ENCODE data around the gene FEV.
A peak's percentile ranks its signal among the peaks of the same experiment; 100 is the strongest.

FEV gene

DNA sequence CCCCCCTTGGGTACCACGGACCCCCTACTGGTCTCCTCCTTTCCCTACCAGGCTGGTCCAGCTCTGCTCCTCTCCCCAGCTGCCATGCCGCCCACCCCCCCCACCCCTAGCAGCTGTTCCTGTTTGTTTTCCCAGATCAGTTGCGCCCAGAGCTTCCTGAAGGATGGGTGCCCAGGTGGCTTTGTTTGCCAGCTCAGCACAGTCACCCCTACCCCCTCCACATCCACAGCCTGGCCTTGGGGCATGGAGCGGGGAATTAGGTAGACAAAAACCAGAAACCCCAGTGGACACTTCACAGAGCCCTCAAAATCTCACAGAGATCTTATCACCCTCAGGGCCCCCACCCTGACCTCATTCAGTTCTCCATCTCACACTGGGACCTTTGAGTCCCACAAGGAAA lies 12.0 kb upstream of the FEV start:
- TF ChIP-seq, protein P1, sequence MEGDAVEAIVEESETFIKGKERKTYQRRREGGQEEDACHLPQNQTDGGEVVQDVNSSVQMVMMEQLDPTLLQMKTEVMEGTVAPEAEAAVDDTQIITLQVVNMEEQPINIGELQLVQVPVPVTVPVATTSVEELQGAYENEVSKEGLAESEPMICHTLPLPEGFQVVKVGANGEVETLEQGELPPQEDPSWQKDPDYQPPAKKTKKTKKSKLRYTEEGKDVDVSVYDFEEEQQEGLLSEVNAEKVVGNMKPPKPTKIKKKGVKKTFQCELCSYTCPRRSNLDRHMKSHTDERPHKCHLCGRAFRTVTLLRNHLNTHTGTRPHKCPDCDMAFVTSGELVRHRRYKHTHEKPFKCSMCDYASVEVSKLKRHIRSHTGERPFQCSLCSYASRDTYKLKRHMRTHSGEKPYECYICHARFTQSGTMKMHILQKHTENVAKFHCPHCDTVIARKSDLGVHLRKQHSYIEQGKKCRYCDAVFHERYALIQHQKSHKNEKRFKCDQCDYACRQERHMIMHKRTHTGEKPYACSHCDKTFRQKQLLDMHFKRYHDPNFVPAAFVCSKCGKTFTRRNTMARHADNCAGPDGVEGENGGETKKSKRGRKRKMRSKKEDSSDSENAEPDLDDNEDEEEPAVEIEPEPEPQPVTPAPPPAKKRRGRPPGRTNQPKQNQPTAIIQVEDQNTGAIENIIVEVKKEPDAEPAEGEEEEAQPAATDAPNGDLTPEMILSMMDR (IDR thresholded peaks at IDR 0.05) = no peak
- Histone ChIP-seq H2AFZ (no peak overlapping the region), H3K4me2 (ENCODE audit: low read length) (no peak overlapping the region), H3K4me1 (peaks cover 40% of the 10 kb centered on the region), H3K4me3 (ENCODE audit: low read depth, low read length) (no peak overlapping the region), H3K79me2 (no peaks in the 10 kb centered on the region), H3K9me3 (ENCODE audit: control insufficient read depth, low read length) (no peaks in the 10 kb centered on the region), H3K36me3 (ENCODE audit: control insufficient read depth, insufficient read depth, low read length) (no peaks in the 10 kb centered on the region), H3K27ac (no peak overlapping the region), H3K27me3 (ENCODE audit: control insufficient read depth, insufficient read depth, low read length) (no peaks in the 10 kb centered on the region), H3K9ac (no peak overlapping the region)

DNA sequence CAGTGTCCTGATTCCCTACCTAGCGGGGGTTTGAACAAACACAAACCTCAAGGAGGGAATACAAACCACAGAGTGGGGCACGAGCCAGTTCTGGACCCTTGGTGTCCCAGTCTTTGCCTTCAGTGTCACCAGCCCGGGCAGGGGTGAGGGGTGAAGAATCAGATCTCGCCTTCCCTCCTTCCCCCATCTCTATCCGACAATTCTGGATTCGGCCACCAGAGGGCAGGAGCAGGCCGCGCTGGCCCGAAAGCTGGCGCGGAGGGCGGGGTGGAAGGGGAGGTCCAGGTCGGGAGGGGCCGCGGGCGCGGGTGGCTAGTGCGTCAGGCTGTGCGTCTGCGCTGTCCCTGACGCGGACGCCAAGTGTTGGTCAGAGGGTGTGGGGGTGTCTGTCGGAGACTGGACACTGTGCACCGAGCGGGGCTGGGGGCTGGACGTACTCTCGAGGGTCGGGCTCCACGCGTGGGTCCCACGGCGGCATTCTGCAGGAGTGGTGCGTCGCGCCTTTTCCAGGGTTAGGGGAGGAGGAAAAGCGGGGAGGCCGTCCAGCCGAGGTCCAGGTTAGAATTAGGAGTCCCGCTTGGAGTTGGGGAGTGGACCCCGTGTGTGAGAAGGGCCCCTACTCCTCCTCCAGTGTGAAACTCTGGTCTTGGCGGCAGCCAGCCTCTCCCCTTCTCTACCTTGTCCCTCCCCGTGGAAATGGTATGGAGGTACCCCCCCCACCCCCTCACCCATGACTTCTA lies 11.2 kb upstream of the FEV start:
- Histone ChIP-seq H3K9ac (peak overlapping the region; percentile 21), H3K27ac (peak overlapping the region; percentile 59), H3K4me3 (ENCODE audit: low read depth, low read length) (peak overlapping the region; percentile 3)

DNA sequence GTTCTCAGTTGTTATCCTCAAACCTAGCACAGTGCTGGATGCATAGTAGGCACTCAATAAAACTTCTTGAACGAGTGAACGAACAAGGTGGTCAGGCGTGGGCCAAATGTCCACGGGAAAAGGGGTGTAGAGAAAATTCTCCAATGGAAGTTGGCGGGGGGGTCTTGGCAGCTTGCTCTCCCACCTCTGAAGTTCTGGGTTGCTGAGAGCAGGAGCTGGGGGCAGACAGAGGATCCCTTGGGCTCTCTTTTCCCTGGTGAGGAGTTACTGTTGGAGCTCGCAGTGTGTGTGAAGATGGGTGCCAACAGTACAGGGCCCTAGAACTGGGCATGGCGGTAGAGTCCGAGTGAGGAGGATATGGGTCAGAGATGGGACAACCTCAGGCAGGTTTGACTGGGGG lies 10.6 kb upstream of the FEV start:
- Histone ChIP-seq H3K27ac (no peak overlapping the region), H2AFZ (peak overlapping the region; percentile 89), H3K4me3 (ENCODE audit: low read depth, low read length) (no peak overlapping the region), H3K9me3 (ENCODE audit: control insufficient read depth, low read length) (no peaks in the 10 kb centered on the region), H3K4me1 (peaks cover 39% of the 10 kb centered on the region), H3K79me2 (no peaks in the 10 kb centered on the region), H3K36me3 (ENCODE audit: control insufficient read depth, insufficient read depth, low read length) (no peaks in the 10 kb centered on the region), H3K27me3 (ENCODE audit: control insufficient read depth, insufficient read depth, low read length) (peaks cover under 1% of the 10 kb centered on the region), H3K9ac (no peak overlapping the region), H3K4me2 (ENCODE audit: low read length) (no peak overlapping the region)
- TF ChIP-seq, protein P1 (IDR thresholded peaks at IDR 0.05) = no peak

More for the DNA sequence above, 11.2 kb upstream of the FEV start:
- TF ChIP-seq, protein P1 (IDR thresholded peaks at IDR 0.05) = peak; percentile 96
- Histone ChIP-seq H2AFZ (peak overlapping the region; percentile 89), H3K79me2 (no peaks in the 10 kb centered on the region), H3K4me1 (peaks cover 40% of the 10 kb centered on the region), H3K27me3 (ENCODE audit: control insufficient read depth, insufficient read depth, low read length) (no peaks in the 10 kb centered on the region), H3K9me3 (ENCODE audit: control insufficient read depth, low read length) (no peaks in the 10 kb centered on the region), H3K4me2 (ENCODE audit: low read length) (peak overlapping the region; percentile 64), H3K36me3 (ENCODE audit: control insufficient read depth, insufficient read depth, low read length) (no peaks in the 10 kb centered on the region)

- H3K36me3 ChIP-seq (ENCODE audit: control insufficient read depth, insufficient read depth, low read length) = no peaks in the 10 kb centered on the region
- peaks cover 26% of the 10 kb centered on the region for H3K4me1 ChIP-seq
- TF ChIP-seq, protein P1 (IDR thresholded peaks at IDR 0.05) = no peak
- peak within 1 kb of the TSS; percentile 50 for H3K4me3 ChIP-seq (ENCODE audit: low read depth, low read length)
- peak within 1 kb of the TSS; percentile 84 for H3K4me2 ChIP-seq (ENCODE audit: low read length)
- no peaks in the 10 kb centered on the region for H3K9me3 ChIP-seq (ENCODE audit: control insufficient read depth, low read length)
- no peaks in the 10 kb centered on the region for H3K79me2 ChIP-seq
- peak within 1 kb of the TSS; percentile 97 for H2AFZ ChIP-seq
- H3K9ac ChIP-seq = no peak within 1 kb of the TSS
- peaks cover 3% of the 10 kb centered on the region for H3K27me3 ChIP-seq (ENCODE audit: control insufficient read depth, insufficient read depth, low read length)
- no peak within 1 kb of the TSS for H3K27ac ChIP-seq
These were observed 8.6 kb upstream of the FEV start, which contains the start of gene CRYBA2 for GRCh38 chr2:218993345-218994315. TSS of gene CRYBA2 (minus strand) at chr2:218993422. CDS start at chr2:218993176, 246 bp downstream.
